Upper lobe of left lung (tissue), 4 donors: Measurements from ENCODE around the gene CFAP221.

Source experiments
- CTCF ChIP-seq, 6 experiments: fragments of 450-650 bp in 4 of 6; fragments of 200-600 bp in 2 of 6; sonication (generic) in 2 of 6; IDR thresholded peaks; one replicate each; pipeline ENCODE4 v1.5.1; 2016 to 2019; ENCODE audit warnings: antibody characterized with exemption in 6 of 6
- EP300 ChIP-seq, 4 donors: sonication (generic); formaldehyde crosslinking; IDR thresholded peaks; one replicate each; pipeline ENCODE4 v1.5.1; 2017; ENCODE audit warnings: antibody characterized with exemption in 4 of 4, control low read depth in 2 of 4
- POLR2A ChIP-seq, 4 donors: fragments of 450-650 bp; IDR thresholded peaks; one replicate each; pipeline ENCODE4 v1.5.1; 2016 to 2017; ENCODE audit warnings: antibody characterized with exemption in 4 of 4, mild to moderate bottlenecking in 2 of 4
- POLR2AphosphoS5 ChIP-seq, 2 donors: sonication (generic); formaldehyde crosslinking; IDR thresholded peaks; one replicate each; pipeline ENCODE4 v1.5.1; 2017; ENCODE audit warnings: antibody characterized with exemption in 2 of 2

- TF ChIP-seq POLR2A (IDR thresholded peaks at IDR 0.05) (no peak), POLR2AphosphoS5 (IDR thresholded peaks at IDR 0.05) (no peak), CTCF (IDR thresholded peaks at IDR 0.05) (no peak), EP300 (IDR thresholded peaks at IDR 0.05) (no peak)
Measured at GRCh38 chr2:119637371-119637770, 93.1 kb downstream of the CFAP221 start.
